GM12801 (cell line): ENCODE results near the gene SPAG16.

Experiments
- TF ChIP-seq, protein P1 (sequence below): IDR thresholded peaks from one replicate; pipeline ENCODE4 v1.5.1; 2011; ENCODE audit warnings: control low read depth; ENCODE audit not compliant: insufficient read length; ENCODE audit errors: extremely low read depth

Gene SPAG16

DNA sequence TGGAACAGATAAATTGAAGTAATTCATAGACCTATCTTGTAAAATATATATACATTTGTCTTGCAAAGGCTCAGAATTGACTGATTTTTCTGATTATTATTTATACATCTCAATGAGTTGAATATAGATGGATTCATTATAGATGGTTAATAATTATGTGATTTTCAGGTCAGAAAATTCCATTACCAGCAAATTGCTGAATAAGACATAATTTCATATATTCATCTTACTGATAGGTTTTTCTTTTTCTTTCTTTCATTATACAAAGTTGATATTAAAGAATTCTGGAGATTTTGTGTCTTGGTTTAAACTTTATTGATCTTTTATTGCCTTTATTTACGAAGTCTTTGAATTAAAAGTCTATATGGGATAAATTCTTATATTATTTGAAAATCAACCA lies 41.6 kb upstream of the SPAG16 start:
- TF ChIP-seq, protein P1, sequence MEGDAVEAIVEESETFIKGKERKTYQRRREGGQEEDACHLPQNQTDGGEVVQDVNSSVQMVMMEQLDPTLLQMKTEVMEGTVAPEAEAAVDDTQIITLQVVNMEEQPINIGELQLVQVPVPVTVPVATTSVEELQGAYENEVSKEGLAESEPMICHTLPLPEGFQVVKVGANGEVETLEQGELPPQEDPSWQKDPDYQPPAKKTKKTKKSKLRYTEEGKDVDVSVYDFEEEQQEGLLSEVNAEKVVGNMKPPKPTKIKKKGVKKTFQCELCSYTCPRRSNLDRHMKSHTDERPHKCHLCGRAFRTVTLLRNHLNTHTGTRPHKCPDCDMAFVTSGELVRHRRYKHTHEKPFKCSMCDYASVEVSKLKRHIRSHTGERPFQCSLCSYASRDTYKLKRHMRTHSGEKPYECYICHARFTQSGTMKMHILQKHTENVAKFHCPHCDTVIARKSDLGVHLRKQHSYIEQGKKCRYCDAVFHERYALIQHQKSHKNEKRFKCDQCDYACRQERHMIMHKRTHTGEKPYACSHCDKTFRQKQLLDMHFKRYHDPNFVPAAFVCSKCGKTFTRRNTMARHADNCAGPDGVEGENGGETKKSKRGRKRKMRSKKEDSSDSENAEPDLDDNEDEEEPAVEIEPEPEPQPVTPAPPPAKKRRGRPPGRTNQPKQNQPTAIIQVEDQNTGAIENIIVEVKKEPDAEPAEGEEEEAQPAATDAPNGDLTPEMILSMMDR, result no peak

DNA sequence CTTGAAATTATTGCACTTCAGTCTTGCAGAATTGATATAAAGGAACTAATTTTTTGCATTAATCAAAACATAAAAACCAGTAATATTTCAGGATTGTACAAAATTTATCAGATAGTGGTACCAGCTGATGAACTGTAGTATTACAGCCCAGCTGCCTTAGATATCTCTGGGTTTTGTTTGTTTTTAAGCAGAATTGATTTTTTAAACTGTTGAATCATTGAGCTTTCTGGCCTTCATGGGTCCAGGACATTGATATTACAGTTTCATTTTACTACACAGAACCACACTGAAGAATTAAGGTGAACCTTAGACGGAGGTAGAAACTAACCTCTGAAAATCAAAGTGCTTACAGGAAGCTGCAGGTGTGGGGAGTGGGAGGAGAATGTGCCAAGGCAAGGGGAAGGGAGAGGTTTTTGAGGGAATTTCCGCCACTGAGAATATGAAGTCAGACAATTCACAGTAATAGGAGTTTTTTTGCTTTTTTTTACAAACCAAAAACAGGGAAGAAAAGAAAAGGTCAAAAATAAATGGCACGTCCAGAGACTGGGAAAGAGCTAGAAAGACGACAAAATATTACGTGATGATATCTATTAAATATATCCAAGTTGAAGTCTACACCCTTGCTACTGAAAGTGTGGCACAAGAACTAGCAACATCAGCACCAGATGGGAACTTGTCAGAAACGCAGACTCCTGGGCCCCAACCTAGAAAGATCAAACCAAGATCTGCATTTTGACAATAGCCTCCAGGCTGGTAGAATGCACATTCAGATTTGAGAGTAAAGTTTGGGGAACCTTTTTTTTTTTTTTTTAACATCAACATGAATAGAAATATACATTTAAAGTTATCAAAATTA lies 40.8 kb upstream of the SPAG16 start:
- TF ChIP-seq, protein P1, result no peak

DNA sequence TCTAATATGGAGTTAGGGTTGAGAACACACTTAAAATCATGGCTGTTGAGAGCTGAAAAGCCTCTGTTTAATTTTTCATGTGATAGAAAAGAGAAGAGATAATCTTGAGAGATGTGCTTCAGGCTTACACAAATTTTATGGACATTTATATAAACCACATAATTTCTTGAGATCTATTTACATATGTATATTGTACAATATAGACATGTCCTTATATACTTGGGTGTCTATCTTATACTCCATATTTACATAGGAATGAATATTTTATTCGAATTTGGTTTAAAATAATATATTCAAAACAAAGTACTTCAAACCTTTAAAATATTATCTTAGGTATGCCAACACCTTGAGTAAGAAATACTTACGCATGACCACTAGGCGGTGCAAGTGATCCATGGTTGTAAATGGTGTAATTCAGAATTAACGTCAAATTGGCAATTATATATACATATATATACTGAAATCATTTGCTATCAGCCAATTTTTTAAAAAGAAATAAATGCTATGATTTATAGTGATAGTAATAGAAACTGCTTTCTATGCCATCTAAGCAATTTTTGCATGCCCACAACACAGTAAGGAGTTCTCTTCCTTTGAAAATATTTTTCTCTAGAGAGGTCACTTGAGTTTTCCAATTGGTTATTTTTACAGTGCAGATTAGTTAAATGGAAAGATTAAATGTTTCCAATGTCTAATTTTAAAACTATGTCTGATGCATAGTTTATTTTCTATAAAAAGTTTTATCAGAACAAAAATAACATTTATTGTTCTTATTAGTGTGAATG lies 37.6 kb upstream of the SPAG16 start:
- TF ChIP-seq, protein P1, result no peak

DNA sequence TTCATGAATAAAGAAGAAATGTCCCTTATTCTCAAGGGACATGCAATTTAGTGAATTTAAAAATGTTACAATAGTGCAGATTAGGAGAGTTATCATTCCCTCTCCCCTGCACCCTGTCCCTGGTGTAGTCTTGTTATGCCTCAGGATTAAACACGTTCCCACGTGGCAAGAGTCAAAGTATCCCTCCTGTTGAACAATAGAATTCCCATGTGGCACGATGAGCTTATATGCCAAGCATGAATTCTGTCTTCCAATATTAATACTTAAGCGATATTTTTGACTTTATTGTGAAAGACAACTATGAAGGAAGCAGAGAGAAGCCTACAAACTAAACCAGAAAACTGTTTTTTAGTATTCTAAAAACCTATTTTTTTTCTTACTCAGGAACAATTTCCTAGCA lies 36.7 kb upstream of the SPAG16 start:
- TF ChIP-seq, protein P1, result no peak

DNA sequence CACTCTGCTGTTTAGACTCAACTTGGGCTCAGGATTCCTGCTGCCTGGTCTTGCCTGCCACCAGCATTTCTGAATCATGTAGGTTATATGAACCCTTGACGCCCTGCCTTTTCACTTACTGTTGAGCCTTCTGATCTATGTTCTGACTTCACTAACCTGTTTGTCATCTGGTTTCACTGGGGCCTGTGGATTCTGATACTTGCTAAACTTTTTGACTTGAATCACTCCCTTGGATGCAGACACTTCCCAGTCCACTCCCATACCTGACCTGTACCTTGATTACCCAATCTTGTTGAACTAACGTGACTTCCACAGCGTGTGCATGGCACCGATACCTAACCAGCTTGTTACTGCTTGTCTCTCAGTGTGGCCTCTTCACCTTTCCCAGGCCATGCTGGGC lies 35.6 kb upstream of the SPAG16 start:
- TF ChIP-seq, protein P1, result no peak

DNA sequence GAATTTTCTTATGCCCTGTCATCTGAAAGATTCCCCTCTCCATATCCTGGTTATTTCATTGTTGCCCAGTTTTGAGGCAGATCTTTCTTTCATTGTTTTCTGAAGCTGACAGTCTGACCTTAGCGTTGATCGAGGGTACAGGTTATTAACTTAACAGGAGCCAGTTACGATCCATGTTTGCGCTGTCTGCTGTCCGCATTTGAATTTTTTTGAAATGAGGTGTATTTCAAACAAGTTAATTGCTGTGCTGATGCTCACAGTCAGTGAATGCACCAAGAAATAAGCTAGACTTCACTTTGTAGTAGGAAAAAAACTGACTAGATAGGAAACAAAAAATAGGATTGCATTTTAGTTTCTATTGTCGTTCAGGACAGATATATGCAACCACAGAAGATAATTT lies 34.8 kb upstream of the SPAG16 start:
- TF ChIP-seq, protein P1, result no peak

DNA sequence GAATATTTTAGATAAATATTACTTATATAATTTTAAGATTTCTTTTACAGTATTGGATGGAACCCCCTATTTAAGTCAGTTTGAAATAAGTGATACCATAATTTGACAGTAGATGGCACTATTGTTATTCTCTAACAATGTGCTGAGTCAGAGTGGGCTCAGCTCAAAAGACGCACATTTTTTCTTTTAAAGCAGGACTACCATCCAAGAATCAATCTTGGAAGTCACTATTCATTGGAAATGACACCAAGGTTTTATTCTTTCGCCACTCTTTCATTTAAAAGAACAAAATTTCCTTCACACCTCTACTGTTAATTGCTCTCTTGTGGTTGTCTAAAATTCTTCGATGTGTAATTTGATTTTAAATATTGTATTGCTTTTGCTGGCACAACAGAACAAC lies 32.6 kb upstream of the SPAG16 start:
- TF ChIP-seq, protein P1, result no peak
